Activated naive CD4-positive, alpha-beta T cell treated with anti-CD3 and anti-CD28 coated beads, Interleukin-2, amount 50 U/mL, for 24 hours (primary cell): ENCODE data around the gene AAGAB.
A peak's percentile ranks its signal among the peaks of the same experiment; 100 is the strongest.

Source experiments
- H3K27ac Mint-ChIP-seq: one replicate; pipeline ENCODE4 v1.8.0; 2021; ENCODE audit warnings: mild to moderate bottlenecking, mixed read lengths
- H3K27me3 Mint-ChIP-seq: one replicate; pipeline ENCODE4 v1.8.0; 2021; ENCODE audit warnings: mixed read lengths
- H3K36me3 Mint-ChIP-seq: one replicate; pipeline ENCODE4 v1.8.0; 2021; ENCODE audit warnings: mixed read lengths
- H3K4me1 Mint-ChIP-seq: one replicate; pipeline ENCODE4 v1.8.0; 2021; ENCODE audit warnings: mixed read lengths
- H3K4me3 Mint-ChIP-seq: one replicate; pipeline ENCODE4 v1.8.0; 2021; ENCODE audit warnings: mild to moderate bottlenecking, mixed read lengths
- H3K9me3 Mint-ChIP-seq: one replicate; pipeline ENCODE4 v1.8.0; 2021; ENCODE audit warnings: mixed read lengths

Gene AAGAB

GRCh38 chr15:67202091-67202490, 52.4 kb downstream of the AAGAB start:
- no peaks in the 10 kb centered on the region for H3K27me3 Mint-ChIP-seq
- peaks cover 10% of the 10 kb centered on the region for H3K4me1 Mint-ChIP-seq
- H3K9me3 Mint-ChIP-seq: no peaks in the 10 kb centered on the region
- no peak overlapping the region for H3K27ac Mint-ChIP-seq
- no peak overlapping the region for H3K4me3 Mint-ChIP-seq
- H3K36me3 Mint-ChIP-seq: peaks cover 19% of the 10 kb centered on the region

DNA sequence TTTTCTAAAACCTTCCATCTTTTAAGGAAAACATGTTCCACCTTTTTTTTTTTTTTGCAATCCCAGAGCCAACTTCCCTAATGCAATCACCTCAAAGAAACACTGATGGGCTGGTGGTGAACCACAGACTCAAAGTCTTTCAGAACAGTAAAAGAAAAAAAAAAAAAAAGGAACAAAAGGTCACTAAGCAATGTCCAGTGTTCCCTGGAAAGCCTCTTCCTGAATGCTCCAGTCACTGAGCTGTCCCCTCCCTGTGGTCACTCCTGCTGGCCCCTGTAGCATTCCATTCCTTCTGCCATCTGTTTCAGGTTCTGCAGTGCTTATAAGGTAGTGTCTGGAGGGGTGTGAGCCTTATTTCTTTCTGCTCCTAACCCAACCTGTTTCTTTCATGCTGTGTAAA, 53.3 kb downstream of the AAGAB start:
- Mint-ChIP-seq H3K27ac (peak overlapping the region; percentile 6), H3K9me3 (no peaks in the 10 kb centered on the region), H3K4me1 (peaks cover 10% of the 10 kb centered on the region), H3K4me3 (no peak overlapping the region), H3K27me3 (no peaks in the 10 kb centered on the region), H3K36me3 (peaks cover 26% of the 10 kb centered on the region)

DNA sequence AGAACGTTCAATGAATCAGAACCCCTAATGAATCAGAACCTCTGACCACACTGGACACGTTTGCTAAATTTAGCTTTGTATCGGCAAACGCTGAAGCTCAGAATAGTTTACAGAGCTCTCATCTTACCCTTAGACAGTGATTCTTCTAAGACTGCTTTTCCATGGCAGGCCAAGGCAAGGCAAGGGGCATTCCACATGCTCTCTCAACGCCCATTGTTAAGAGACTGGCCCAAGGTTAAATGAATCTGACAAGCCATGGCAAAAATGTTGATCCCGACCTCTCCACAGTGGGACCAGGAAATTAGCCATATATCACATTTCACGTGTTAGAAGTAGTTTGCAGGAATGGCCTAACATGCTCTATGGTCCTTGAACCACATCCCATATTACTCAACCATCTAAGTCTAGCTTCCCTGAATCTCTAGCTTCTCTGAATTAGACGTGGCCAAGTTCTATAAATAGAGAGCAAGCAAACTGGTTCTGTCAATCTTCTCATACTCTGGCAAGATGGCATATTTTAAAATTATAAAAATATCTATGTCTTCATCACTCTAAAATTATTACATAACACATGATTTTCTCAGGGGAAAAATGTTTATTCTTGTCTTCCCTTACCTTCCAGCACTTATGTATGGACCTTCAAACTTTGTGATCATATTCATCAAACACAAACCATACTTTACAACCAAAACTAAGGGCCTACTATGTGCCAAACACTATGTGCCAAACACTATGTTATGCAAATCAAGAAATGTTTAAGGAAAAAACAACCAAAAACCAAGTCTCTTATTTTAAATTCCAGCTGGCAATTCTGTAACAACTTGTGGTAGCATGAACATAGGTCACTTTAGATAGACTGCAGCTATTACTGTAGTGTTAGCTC, 54.3 kb downstream of the AAGAB start:
- H3K9me3 Mint-ChIP-seq: no peaks in the 10 kb centered on the region
- H3K36me3 Mint-ChIP-seq: peaks cover 23% of the 10 kb centered on the region
- H3K4me1 Mint-ChIP-seq: peaks cover 10% of the 10 kb centered on the region
- peak overlapping the region; percentile 72 for H3K27ac Mint-ChIP-seq
- H3K4me3 Mint-ChIP-seq: no peak overlapping the region
- no peaks in the 10 kb centered on the region for H3K27me3 Mint-ChIP-seq

- no peaks in the 10 kb centered on the region for H3K9me3 Mint-ChIP-seq
- H3K36me3 Mint-ChIP-seq: peaks cover 23% of the 10 kb centered on the region
- peak overlapping the region; percentile 72 for H3K27ac Mint-ChIP-seq
- no peak overlapping the region for H3K4me3 Mint-ChIP-seq
- no peaks in the 10 kb centered on the region for H3K27me3 Mint-ChIP-seq
- peaks cover 10% of the 10 kb centered on the region for H3K4me1 Mint-ChIP-seq
These were observed 55.1 kb downstream of the AAGAB start for GRCh38 chr15:67199391-67199790.

- Mint-ChIP-seq H3K4me3 (no peak overlapping the region), H3K36me3 (peaks cover 28% of the 10 kb centered on the region)
These were observed 56.2 kb downstream of the AAGAB start for GRCh38 chr15:67198157-67198754.

DNA sequence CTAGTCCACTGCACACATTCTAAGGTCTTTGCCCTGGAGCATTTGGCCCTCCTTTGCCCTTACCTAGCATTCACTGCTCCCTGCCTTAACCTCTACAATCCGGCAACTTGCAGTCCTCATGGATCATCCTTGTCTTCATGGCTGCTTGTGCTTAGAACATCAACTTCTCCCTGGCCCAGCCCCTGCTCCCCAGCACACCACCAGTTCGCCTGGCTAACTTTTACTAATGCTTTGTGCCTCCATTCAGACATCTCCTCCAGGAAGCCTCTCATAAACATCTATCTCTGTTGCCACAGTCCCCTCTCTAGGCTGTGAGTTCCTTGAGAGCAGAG, 57.1 kb downstream of the AAGAB start:
- no peaks in the 10 kb centered on the region for H3K9me3 Mint-ChIP-seq
- peaks cover 23% of the 10 kb centered on the region for H3K36me3 Mint-ChIP-seq
- H3K4me3 Mint-ChIP-seq: no peak overlapping the region
- no peak overlapping the region for H3K27ac Mint-ChIP-seq
- H3K4me1 Mint-ChIP-seq: peaks cover 10% of the 10 kb centered on the region
- no peaks in the 10 kb centered on the region for H3K27me3 Mint-ChIP-seq

More at GRCh38 chr15:67198157-67198754, 56.2 kb downstream of the AAGAB start:
- Mint-ChIP-seq H3K9me3 (no peaks in the 10 kb centered on the region), H3K27ac (peak overlapping the region; percentile 73), H3K27me3 (no peaks in the 10 kb centered on the region), H3K4me1 (peaks cover 10% of the 10 kb centered on the region)

DNA sequence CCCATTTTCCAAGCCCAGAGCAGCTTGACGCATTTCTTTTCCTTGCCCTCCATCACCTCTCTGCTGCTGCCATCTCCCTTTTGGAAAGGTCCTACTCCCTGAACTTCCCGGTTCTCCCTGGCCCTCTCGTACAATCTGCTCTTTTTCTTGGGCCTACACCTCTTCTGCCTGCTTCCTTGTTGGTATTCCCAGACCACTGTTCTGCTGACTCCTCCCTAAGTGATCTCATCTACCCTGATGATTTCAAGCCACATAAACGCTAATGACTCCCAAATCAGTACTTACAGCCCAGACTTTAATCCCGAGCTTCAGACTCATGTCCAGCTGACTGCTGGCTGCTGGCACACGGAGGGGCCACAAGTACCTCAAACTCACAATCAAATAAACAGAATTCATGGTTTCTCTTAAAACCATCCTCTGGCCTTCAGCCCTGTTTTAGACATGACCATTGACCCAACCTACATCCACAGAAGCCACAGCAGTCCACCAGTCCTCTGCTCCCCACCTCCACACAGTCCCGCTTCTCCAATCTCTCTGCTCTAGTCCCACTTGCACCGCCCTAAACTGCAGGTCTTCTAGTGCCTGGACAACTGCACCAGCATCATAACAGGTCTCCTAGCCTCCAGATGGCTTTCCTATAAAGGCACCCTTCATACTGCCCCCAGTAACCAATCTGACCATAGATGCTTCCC, 57.6 kb downstream of the AAGAB start:
- H3K27me3 Mint-ChIP-seq: no peaks in the 10 kb centered on the region
- no peak overlapping the region for H3K4me3 Mint-ChIP-seq
- no peaks in the 10 kb centered on the region for H3K9me3 Mint-ChIP-seq
- H3K4me1 Mint-ChIP-seq: peaks cover 10% of the 10 kb centered on the region
- peaks cover 20% of the 10 kb centered on the region for H3K36me3 Mint-ChIP-seq
- peak overlapping the region; percentile 1 for H3K27ac Mint-ChIP-seq

DNA sequence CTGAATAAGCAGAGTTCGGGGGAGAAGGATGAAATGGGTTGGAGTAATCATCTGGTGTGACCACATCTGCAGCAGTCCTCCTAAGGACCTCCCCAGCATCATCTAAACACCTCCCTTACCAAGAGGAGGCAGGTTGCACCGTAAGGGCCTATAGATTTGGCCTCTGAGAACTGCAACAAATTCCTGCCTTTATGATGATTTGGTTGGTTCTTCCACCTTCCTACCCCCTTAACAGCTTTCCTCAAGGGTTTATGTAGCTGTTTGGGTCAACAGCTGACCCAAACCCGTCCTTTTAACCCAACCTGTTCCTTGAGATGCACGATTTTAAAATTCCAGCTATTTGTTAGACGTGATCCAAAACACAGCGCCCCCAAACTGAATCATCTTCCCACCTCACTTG, 58.2 kb downstream of the AAGAB start:
- H3K27me3 Mint-ChIP-seq: no peaks in the 10 kb centered on the region
- no peak overlapping the region for H3K4me3 Mint-ChIP-seq
- H3K9me3 Mint-ChIP-seq: no peaks in the 10 kb centered on the region
- peaks cover 18% of the 10 kb centered on the region for H3K36me3 Mint-ChIP-seq
- H3K4me1 Mint-ChIP-seq: peaks cover 10% of the 10 kb centered on the region
- peak overlapping the region; percentile 1 for H3K27ac Mint-ChIP-seq

DNA sequence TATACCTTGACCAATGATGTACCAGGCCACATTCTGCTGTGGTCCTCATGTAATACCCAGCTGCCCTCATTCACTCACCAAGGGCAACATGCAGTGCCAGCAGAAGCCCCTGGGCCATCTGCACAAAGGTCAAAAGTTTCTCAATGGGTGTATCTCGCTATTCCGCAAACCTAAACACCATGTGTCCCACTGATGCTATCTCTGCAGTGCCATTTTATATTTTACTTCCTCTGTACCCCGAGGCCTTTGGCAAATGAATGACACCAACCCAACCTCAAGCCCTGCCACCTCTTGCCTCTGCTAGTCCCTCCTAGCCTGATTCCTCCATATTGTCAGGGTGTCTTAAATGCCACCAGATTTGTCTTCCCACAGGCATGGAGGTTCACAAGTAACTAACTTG, 59.2 kb downstream of the AAGAB start:
- H3K9me3 Mint-ChIP-seq: no peaks in the 10 kb centered on the region
- no peak overlapping the region for H3K4me3 Mint-ChIP-seq
- H3K27me3 Mint-ChIP-seq: no peaks in the 10 kb centered on the region
- H3K27ac Mint-ChIP-seq: peak overlapping the region; percentile 75
- H3K36me3 Mint-ChIP-seq: peaks cover 21% of the 10 kb centered on the region
- peaks cover 10% of the 10 kb centered on the region for H3K4me1 Mint-ChIP-seq

GRCh38 chr15:67194171-67195114, 60.0 kb downstream of the AAGAB start:
- Mint-ChIP-seq H3K4me3 (no peak overlapping the region), H3K27ac (peak overlapping the region; percentile 48), H3K9me3 (no peaks in the 10 kb centered on the region), H3K27me3 (no peaks in the 10 kb centered on the region), H3K36me3 (peaks cover 21% of the 10 kb centered on the region), H3K4me1 (peaks cover 10% of the 10 kb centered on the region)

- no peaks in the 10 kb centered on the region for H3K27me3 Mint-ChIP-seq
- H3K4me3 Mint-ChIP-seq: no peak overlapping the region
- H3K36me3 Mint-ChIP-seq: peaks cover 26% of the 10 kb centered on the region
- H3K27ac Mint-ChIP-seq: peak overlapping the region; percentile 33
- no peaks in the 10 kb centered on the region for H3K9me3 Mint-ChIP-seq
- H3K4me1 Mint-ChIP-seq: peaks cover 6% of the 10 kb centered on the region
These were observed 61.1 kb downstream of the AAGAB start for GRCh38 chr15:67193223-67193990.

DNA sequence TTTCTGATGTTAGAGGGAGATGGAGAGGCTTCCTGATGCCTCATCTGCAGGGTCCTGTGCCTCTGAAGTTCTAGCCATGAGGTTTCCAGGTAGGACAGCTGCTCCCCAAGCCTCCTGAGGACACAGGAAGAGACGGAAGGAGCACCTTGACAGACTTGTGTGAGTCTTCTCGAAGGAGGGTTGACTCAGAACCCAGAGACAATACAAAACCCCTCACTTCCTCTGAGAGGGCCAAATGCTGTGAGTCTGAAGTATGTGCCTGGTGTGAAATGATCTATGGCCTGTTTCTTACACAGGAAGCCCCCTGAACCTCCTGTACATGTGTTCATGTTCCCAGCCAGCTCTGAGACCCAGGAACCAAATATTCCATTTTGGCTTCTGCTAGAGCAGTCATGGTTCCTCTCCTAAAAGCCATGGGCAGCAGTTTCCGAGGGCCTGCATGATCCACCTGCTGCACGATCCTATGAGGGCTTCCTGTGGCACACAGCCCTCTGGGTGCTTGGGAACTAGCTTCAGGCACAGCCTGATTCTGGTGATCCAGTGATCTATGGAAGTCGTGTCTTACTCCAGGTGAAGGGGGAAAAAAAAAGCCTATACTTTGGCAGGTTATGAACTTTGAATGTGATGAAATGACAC, 62.2 kb downstream of the AAGAB start:
- Mint-ChIP-seq H3K4me3 (no peak overlapping the region), H3K4me1 (no peaks in the 10 kb centered on the region), H3K36me3 (peaks cover 26% of the 10 kb centered on the region), H3K27ac (peak overlapping the region; percentile 41), H3K9me3 (no peaks in the 10 kb centered on the region), H3K27me3 (no peaks in the 10 kb centered on the region)

- H3K4me1 Mint-ChIP-seq: no peaks in the 10 kb centered on the region
- H3K36me3 Mint-ChIP-seq: peaks cover 17% of the 10 kb centered on the region
- H3K27ac Mint-ChIP-seq: no peak overlapping the region
- H3K4me3 Mint-ChIP-seq: no peak overlapping the region
- H3K27me3 Mint-ChIP-seq: no peaks in the 10 kb centered on the region
- no peaks in the 10 kb centered on the region for H3K9me3 Mint-ChIP-seq
These were observed 63.6 kb downstream of the AAGAB start for GRCh38 chr15:67190813-67191212.

DNA sequence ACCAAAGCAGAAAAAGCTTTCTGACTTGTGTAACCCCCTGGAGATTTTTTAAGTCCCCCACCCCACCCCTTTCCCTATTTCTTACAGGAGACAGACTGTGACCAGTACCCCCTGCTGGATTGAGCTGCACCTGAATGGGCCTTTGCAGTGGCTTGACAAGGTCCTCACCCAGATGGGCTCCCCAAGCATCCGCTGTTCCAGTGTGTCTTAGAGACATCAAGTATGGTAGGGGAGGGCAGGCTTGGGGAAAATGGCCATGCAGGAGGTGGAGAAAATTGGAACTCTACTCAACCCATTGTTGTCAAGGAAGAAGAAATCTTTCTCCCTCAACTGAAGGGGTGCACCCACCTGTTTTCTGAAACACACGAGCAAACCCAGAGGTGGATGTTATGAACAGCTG, 64.1 kb downstream of the AAGAB start:
- Mint-ChIP-seq H3K27me3 (no peaks in the 10 kb centered on the region), H3K27ac (no peak overlapping the region), H3K36me3 (peaks cover 14% of the 10 kb centered on the region), H3K4me1 (no peaks in the 10 kb centered on the region), H3K4me3 (no peak overlapping the region), H3K9me3 (no peaks in the 10 kb centered on the region)
